Activated T-cell treated with anti-CD3 and anti-CD28 coated beads, Interleukin-2, amount 50 U/mL, for 1 hour (primary cell): Measurements from ENCODE around the gene MED17.
"Not testable (repeated sequence)": the region's sequence is repeated elsewhere in the genome, so short reads cannot be mapped to it uniquely, and the experiment has no call there.

Experiments used
- DNase-seq: peaks from one replicate; pipeline ENCODE4 v3.0.0-alpha.2; 2020

The MED17 gene

GRCh38 chr11:93784145-93784934 lies at the start of gene MED17:
Gene MED17 (plus strand): TSS chr11:93784282. CDS start chr11:93784514, 232 bp downstream.
- peak; percentile 85 for DNase-seq

GRCh38 chr11:93734427-93735222 lies 49.5 kb upstream of the MED17 start:
- no peak for DNase-seq

- DNase-seq = no peak
Measured at GRCh38 chr11:93735627-93736026, 48.5 kb upstream of the MED17 start.

GRCh38 chr11:93736129-93736528 lies 48.0 kb upstream of the MED17 start:
- DNase-seq = no peak

- DNase-seq = no peak
Measured at GRCh38 chr11:93737904-93738612, 46.0 kb upstream of the MED17 start.

- DNase-seq = no peak
Measured at GRCh38 chr11:93738647-93739081, 45.4 kb upstream of the MED17 start.

- DNase-seq = peak; percentile 35
Measured at GRCh38 chr11:93740031-93740729, 43.9 kb upstream of the MED17 start.

GRCh38 chr11:93740730-93741093 lies 43.4 kb upstream of the MED17 start:
- DNase-seq = no peak

GRCh38 chr11:93741094-93741881 lies 42.8 kb upstream of the MED17 start, which contains the start of the genes C11orf54 and TAF1D:
Gene C11orf54 (plus strand): TSS chr11:93741672. CDS start chr11:93747394, 5,722 bp downstream.
Gene TAF1D (minus strand): TSS chr11:93741495. CDS start chr11:93739304, 2,191 bp downstream.
- DNase-seq = peak; percentile 92

- no peak for DNase-seq
Measured at GRCh38 chr11:93741882-93742226, 42.2 kb upstream of the MED17 start.

- DNase-seq = no peak
Measured at GRCh38 chr11:93743291-93743690, 40.8 kb upstream of the MED17 start.

GRCh38 chr11:93744669-93745004 lies 39.4 kb upstream of the MED17 start:
- DNase-seq = no peak

GRCh38 chr11:93745005-93745755 lies 38.9 kb upstream of the MED17 start:
- not testable (repeated sequence) for DNase-seq

- DNase-seq = no peak
Measured at GRCh38 chr11:93746101-93746500, 38.0 kb upstream of the MED17 start.

- no peak for DNase-seq
Measured at GRCh38 chr11:93747122-93747521, 37.0 kb upstream of the MED17 start.

- DNase-seq = no peak
Measured at GRCh38 chr11:93751001-93751400, 33.1 kb upstream of the MED17 start.

GRCh38 chr11:93753241-93753640 lies 30.8 kb upstream of the MED17 start:
- DNase-seq = no peak

- DNase-seq = no peak
Measured at GRCh38 chr11:93756748-93757147, 27.3 kb upstream of the MED17 start.

- DNase-seq = no peak
Measured at GRCh38 chr11:93757301-93757700, 26.8 kb upstream of the MED17 start.

- no peak for DNase-seq
Measured at GRCh38 chr11:93757924-93758865, 25.9 kb upstream of the MED17 start.
